Upper lobe of left lung (tissue), 4 donors: ENCODE data around the gene ZHX3.

ENCODE experiments used
- CTCF ChIP-seq, 6 experiments: fragments of 450-650 bp in 4 of 6; fragments of 200-600 bp in 2 of 6; sonication (generic) in 2 of 6; IDR thresholded peaks; one replicate each; pipeline ENCODE4 v1.5.1; 2016 to 2019; ENCODE audit warnings: antibody characterized with exemption in 6 of 6
- EP300 ChIP-seq, 4 donors: sonication (generic); formaldehyde crosslinking; IDR thresholded peaks; one replicate each; pipeline ENCODE4 v1.5.1; 2017; ENCODE audit warnings: antibody characterized with exemption in 4 of 4, control low read depth in 2 of 4
- POLR2A ChIP-seq, 4 donors: fragments of 450-650 bp; IDR thresholded peaks; one replicate each; pipeline ENCODE4 v1.5.1; 2016 to 2017; ENCODE audit warnings: antibody characterized with exemption in 4 of 4, mild to moderate bottlenecking in 2 of 4

GRCh38 chr20:41349266-41349665, 31.7 kb upstream of the ZHX3 start:
- TF ChIP-seq CTCF (IDR thresholded peaks at IDR 0.05) (no peak), POLR2A (IDR thresholded peaks at IDR 0.05) (no peak), EP300 (IDR thresholded peaks at IDR 0.05) (no peak)
